GM19193 (cell line): Measurements from ENCODE around the gene TRAPPC5.

Experiments used
- POLR2A ChIP-seq: IDR thresholded peaks from 4 replicates; pipeline ENCODE4 v1.6.1; 2011; ENCODE audit not compliant: insufficient read depth, insufficient read length; ENCODE audit errors: extremely low read depth

Gene TRAPPC5

GRCh38 chr19:7722231-7722651, 41.6 kb downstream of the TRAPPC5 start:
- TF ChIP-seq POLR2A = no peak

GRCh38 chr19:7725791-7726190, 45.2 kb downstream of the TRAPPC5 start:
- TF ChIP-seq POLR2A = no peak

- TF ChIP-seq POLR2A = no peak
Observed at GRCh38 chr19:7729211-7729610, 48.6 kb downstream of the TRAPPC5 start.

GRCh38 chr19:7729831-7730285, 49.2 kb downstream of the TRAPPC5 start:
- TF ChIP-seq POLR2A = no peak

GRCh38 chr19:7730286-7731217, 49.9 kb downstream of the TRAPPC5 start:
- TF ChIP-seq POLR2A = no peak

GRCh38 chr19:7731218-7731595, 50.6 kb downstream of the TRAPPC5 start:
- TF ChIP-seq POLR2A = no peak

GRCh38 chr19:7731615-7732014, 51.0 kb downstream of the TRAPPC5 start:
- TF ChIP-seq POLR2A = no peak

GRCh38 chr19:7732045-7732444, 51.4 kb downstream of the TRAPPC5 start, which contains the start of gene CLEC4G:
Gene CLEC4G (minus strand): TSS chr19:7732110. CDS start chr19:7732102, 8 bp downstream.
- TF ChIP-seq POLR2A = no peak

GRCh38 chr19:7733376-7733775, 52.7 kb downstream of the TRAPPC5 start:
- TF ChIP-seq POLR2A = no peak

GRCh38 chr19:7734220-7735203, 53.9 kb downstream of the TRAPPC5 start:
- no peak for TF ChIP-seq POLR2A

- TF ChIP-seq POLR2A = no peak
Observed at GRCh38 chr19:7736148-7736547, 55.5 kb downstream of the TRAPPC5 start.

GRCh38 chr19:7737215-7737614, 56.6 kb downstream of the TRAPPC5 start:
- TF ChIP-seq POLR2A = no peak
